ENCODE results near the gene WNK3. TPM values are rescaled to one million over a fixed set of nuclear protein-coding genes. Genes with fewer than 3 reads are reported as not detected.

Gene WNK3
- total and polyA plus RNA-seq, 2 donors (not counting 3 experiments of a cell fraction or from before 2014, with no cell fraction given): 0.30 to 2.7 TPM

- Histone ChIP-seq H3K9me3 (replicated peaks; ENCODE audit: control insufficient read depth, insufficient read depth, low read length) (no peaks in the 10 kb centered on the region), H3K27ac (ENCODE audit: insufficient read depth, low read depth, low read length) (no peak overlapping the region), H3K4me3 (replicated peaks in 1 of 3; ENCODE audit: insufficient read depth in 1 of 3, low read depth in 1 of 3, low read length in 3 of 3) (no peak overlapping the region), H4K20me1 (replicated peaks; ENCODE audit: control insufficient read depth, extremely low read depth, insufficient read depth, low read length) (no peaks in the 10 kb centered on the region), H3K4me1 (ENCODE audit: control insufficient read depth, extremely low read depth, insufficient read depth, low read length) (no peaks in the 10 kb centered on the region), H2AFZ (ENCODE audit: low read depth, low read length) (no peak overlapping the region), H3K9ac (replicated peaks; ENCODE audit: extremely low read depth, insufficient read depth, low read length) (no peak overlapping the region), H3K36me3 (ENCODE audit: control insufficient read depth in 2 of 2, extremely low read depth in 1 of 2, insufficient read depth in 2 of 2, low read length in 2 of 2) (no peaks in the 10 kb centered on the region), H3K4me2 (ENCODE audit: insufficient read depth, low read length) (no peak overlapping the region), H3K79me2 (ENCODE audit: control insufficient read depth, insufficient read depth, low read length) (no peaks in the 10 kb centered on the region), H3K27me3 (ENCODE audit: control insufficient read depth in 2 of 2, insufficient read depth in 2 of 2, low read length in 2 of 2) (no peaks in the 10 kb centered on the region), H3K9me1 (replicated peaks; ENCODE audit: control insufficient read depth, extremely low read depth, insufficient read depth, low read length) (no peaks in the 10 kb centered on the region)
- ChIA-PET POLR2A (no interaction called here), CTCF (no interaction called here)
- intact Hi-C loops (cut with micrococcal nuclease): no loop called here
- no peak for TF ChIP-seq POLR2A (IDR thresholded peaks at IDR 0.05; ENCODE audit: low read depth, low read length)
- no peak for TF ChIP-seq JUN (IDR thresholded peaks at IDR 0.05; ENCODE audit: borderline replicate concordance, insufficient read depth, insufficient read length, low read depth)
- dilution Hi-C loops (cut with MboI; ENCODE audit: extremely low pct_ligation_motif_present, low sequenced_read_pairs): no loop called here
- DNase-seq (ENCODE audit: low read depth, low spot score) (no peak), FAIRE-seq (no peak)
- BruUV-seq (replicated peaks): no TSS peak
Observed at GRCh38 chrX:54166915-54167314, 190.9 kb downstream of the WNK3 start.

- Histone ChIP-seq H3K27me3 (ENCODE audit: control insufficient read depth in 2 of 2, insufficient read depth in 2 of 2, low read length in 2 of 2) (no peaks in the 10 kb centered on the region), H3K79me2 (ENCODE audit: control insufficient read depth, insufficient read depth, low read length) (no peaks in the 10 kb centered on the region), H3K4me3 (replicated peaks in 1 of 3; ENCODE audit: insufficient read depth in 1 of 3, low read depth in 1 of 3, low read length in 3 of 3) (no peak overlapping the region), H3K4me2 (ENCODE audit: insufficient read depth, low read length) (no peak overlapping the region), H2AFZ (ENCODE audit: low read depth, low read length) (no peak overlapping the region), H3K27ac (ENCODE audit: insufficient read depth, low read depth, low read length) (no peak overlapping the region), H3K9me1 (replicated peaks; ENCODE audit: control insufficient read depth, extremely low read depth, insufficient read depth, low read length) (no peaks in the 10 kb centered on the region), H3K9ac (replicated peaks; ENCODE audit: extremely low read depth, insufficient read depth, low read length) (no peak overlapping the region), H4K20me1 (replicated peaks; ENCODE audit: control insufficient read depth, extremely low read depth, insufficient read depth, low read length) (no peaks in the 10 kb centered on the region), H3K4me1 (ENCODE audit: control insufficient read depth, extremely low read depth, insufficient read depth, low read length) (no peaks in the 10 kb centered on the region), H3K9me3 (replicated peaks; ENCODE audit: control insufficient read depth, insufficient read depth, low read length) (no peaks in the 10 kb centered on the region), H3K36me3 (ENCODE audit: control insufficient read depth in 2 of 2, extremely low read depth in 1 of 2, insufficient read depth in 2 of 2, low read length in 2 of 2) (no peaks in the 10 kb centered on the region)
- intact Hi-C loops (cut with micrococcal nuclease) (no loop called here), dilution Hi-C loops (cut with MboI; ENCODE audit: extremely low pct_ligation_motif_present, low sequenced_read_pairs) (no loop called here)
- TF ChIP-seq CTCF (IDR thresholded peaks at IDR 0.05; ENCODE audit: extremely low read depth in 1 of 2, insufficient read depth in 1 of 2, low read depth in 1 of 2, low read length in 2 of 2): no peak
- TF ChIP-seq POLR2AphosphoS5 (IDR thresholded peaks at IDR 0.05; ENCODE audit: insufficient read depth, low read depth, low read length): no peak
- TF ChIP-seq GATA2 (IDR thresholded peaks at IDR 0.05; ENCODE audit: insufficient read depth, insufficient read length, low read depth, low read length): no peak
- TF ChIP-seq EZH2 (IDR thresholded peaks at IDR 0.05; ENCODE audit: borderline replicate concordance, low read depth, low read length, severe bottlenecking): no peak
- no peak for TF ChIP-seq JUN (IDR thresholded peaks at IDR 0.05; ENCODE audit: borderline replicate concordance, insufficient read depth, insufficient read length, low read depth)
- no peak for TF ChIP-seq MAX (IDR thresholded peaks at IDR 0.05; ENCODE audit: insufficient read depth, insufficient read length)
- BruUV-seq (replicated peaks): no TSS peak
- DNase-seq (ENCODE audit: low read depth, low spot score): no peak
- ChIA-PET CTCF (no interaction called here), POLR2A (no interaction called here)
- FAIRE-seq: no peak
Observed at GRCh38 chrX:54157561-54157960, 200.3 kb downstream of the WNK3 start.

Small RNAs within 50 kb of the gene (small RNA-seq; reads per million reads assigned to genes)
- not detected for gene AL589872.1 (ENCODE audit: insufficient read depth, insufficient read length, low read depth, low replicate concordance)
- gene RNU6-434P (ENCODE audit: insufficient read depth, insufficient read length, low read depth, low replicate concordance): not detected

Other genes with a start within 250 kb of the WNK3 start
- 10.1 and 11.4 TPM in 2 replicates for gene FAM120C, start 174.8 kb downstream of the WNK3 start, total RNA-seq
- 4.2 and 5.4 TPM in 2 replicates for gene FAM120C, start 174.8 kb downstream of the WNK3 start, polyA plus RNA-seq
- 22.8 and 25.1 TPM in 2 replicates for gene TSR2, start 82.4 kb upstream of the WNK3 start, total RNA-seq
- 8.9 and 12.4 TPM in 2 replicates for gene TSR2, start 82.4 kb upstream of the WNK3 start, polyA plus RNA-seq
- gene FGD1, start 138.2 kb upstream of the WNK3 start, total RNA-seq: 18.0 and 19.6 TPM in 2 replicates
- 6.3 and 6.7 TPM in 2 replicates for gene FGD1, start 138.2 kb upstream of the WNK3 start, polyA plus RNA-seq
- 46.0 and 48.0 TPM in 2 replicates for gene GNL3L, start 172.2 kb upstream of the WNK3 start, total RNA-seq
- 18.1 and 20.3 TPM in 2 replicates for gene GNL3L, start 172.2 kb upstream of the WNK3 start, polyA plus RNA-seq